WTC11 (cell line): ENCODE data around the gene C3orf18. TPM values are rescaled to one million over a fixed set of nuclear protein-coding genes. Genes with fewer than 3 reads are reported as not detected.

Experiments
- ATAC-seq: fragments of 200-7000 bp; cut with Tn5 transposase; 2 replicates; pipeline ENCODE4 v1.10.0; 2021; ENCODE audit warnings: mild to moderate bottlenecking, moderate library complexity
- CTCF ChIA-PET: fragments of 300-600 bp; sonication (Branson Sonifier 250); formaldehyde crosslinking; loops from one replicate; lab custom pipeline; 2021; ENCODE audit warnings: antibody characterized with exemption; lab: Charles Lee
- POLR2A ChIA-PET: fragments of 350-600 bp; sonication (Branson Sonifier 250); formaldehyde crosslinking; loops from one replicate; lab custom pipeline; 2021; ENCODE audit warnings: antibody characterized with exemption; lab: Charles Lee
- DNase-seq: peaks from one replicate; pipeline ENCODE4 v3.0.0; 2021; ENCODE audit warnings: low spot score
- H3K27ac Mint-ChIP-seq: 2 replicates; pipeline ENCODE4 v1.8.0; 2021; ENCODE audit warnings: mixed read lengths
- H3K27me3 Mint-ChIP-seq: 2 replicates; pipeline ENCODE4 v1.8.0; 2021; ENCODE audit warnings: low read depth, mild to moderate bottlenecking, moderate library complexity, mixed read lengths
- H3K36me3 Mint-ChIP-seq: 2 replicates; pipeline ENCODE4 v1.8.0; 2021; ENCODE audit warnings: mixed read lengths
- H3K4me1 Mint-ChIP-seq: 2 replicates; pipeline ENCODE4 v1.8.0; 2022; ENCODE audit warnings: mixed read lengths
- H3K4me3 Mint-ChIP-seq: 2 replicates; pipeline ENCODE4 v1.8.0; 2021; ENCODE audit warnings: mild to moderate bottlenecking, moderate library complexity, mixed read lengths
- H3K9me3 Mint-ChIP-seq: 2 replicates; pipeline ENCODE4 v1.8.0; 2021; ENCODE audit warnings: mixed read lengths
- ATF1 ChIP-seq: sonication (generic); formaldehyde crosslinking; IDR thresholded peaks from 2 replicates; pipeline ENCODE4 v1.8.1; 2023; ENCODE audit warnings: mild to moderate bottlenecking, moderate library complexity, missing genetic modification reagents
- CREB1 ChIP-seq: sonication (generic); formaldehyde crosslinking; IDR thresholded peaks from 2 replicates; pipeline ENCODE4 v1.8.0; 2023; ENCODE audit warnings: mild to moderate bottlenecking, missing genetic modification reagents
- EMX1 ChIP-seq: fragments of 250-450 bp; sonication (Bioruptor Pico); IDR thresholded peaks from 2 replicates; pipeline ENCODE4 v1.8.0; 2021; ENCODE audit warnings: mild to moderate bottlenecking
- ESRRA ChIP-seq: sonication (generic); formaldehyde crosslinking; IDR thresholded peaks from 2 replicates; pipeline ENCODE4 v1.8.1; 2022; ENCODE audit warnings: mild to moderate bottlenecking, missing genetic modification reagents, borderline replicate concordance
- RELA ChIP-seq: sonication (generic); formaldehyde crosslinking; IDR thresholded peaks from 2 replicates; pipeline ENCODE4 v1.8.1; 2022; ENCODE audit warnings: missing genetic modification reagents, mild to moderate bottlenecking, borderline replicate concordance
- SOX15 ChIP-seq: fragments of 250-450 bp; sonication (Bioruptor Pico); IDR thresholded peaks from 2 replicates; pipeline ENCODE4 v1.9.0; 2021; ENCODE audit warnings: mild to moderate bottlenecking
- ZBTB21 ChIP-seq: sonication (generic); formaldehyde crosslinking; IDR thresholded peaks from 2 replicates; pipeline ENCODE4 v1.8.1; 2023; ENCODE audit warnings: mild to moderate bottlenecking, missing genetic modification reagents, borderline replicate concordance
- total RNA-seq: library from RNA; stranded (reverse); gene quantifications from 3 replicates; pipeline ENCODE4 v1.2.3, GENCODE V29; 2021
- TF ChIP-seq, protein P1 (sequence below): fragments of 250-450 bp; sonication (Bioruptor Pico); IDR thresholded peaks from 2 replicates; pipeline ENCODE4 v1.9.0; 2021; ENCODE audit warnings: mild to moderate bottlenecking, borderline replicate concordance
- TF ChIP-seq, protein P2 (sequence below): sonication (generic); formaldehyde crosslinking; IDR thresholded peaks from 2 replicates; pipeline ENCODE4 v1.8.0; 2022; ENCODE audit warnings: mild to moderate bottlenecking, missing genetic modification reagents
- TF ChIP-seq, protein P3 (sequence below): sonication (generic); formaldehyde crosslinking; IDR thresholded peaks from 2 replicates; pipeline ENCODE4 v1.8.1; 2023; ENCODE audit warnings: mild to moderate bottlenecking, missing genetic modification reagents, borderline replicate concordance
- TF ChIP-seq, protein P4 (sequence below): fragments of 200-600 bp; IDR thresholded peaks from 2 replicates; pipeline ENCODE4 v1.8.0; 2022; ENCODE audit warnings: antibody characterized with exemption
- TF ChIP-seq, protein P5 (sequence below): sonication (generic); formaldehyde crosslinking; conservative IDR thresholded peaks from 2 replicates; pipeline ENCODE4 v1.8.1; 2023; ENCODE audit warnings: mild to moderate bottlenecking, low read depth, missing genetic modification reagents, moderate library complexity
- TF ChIP-seq, protein P6 (sequence below): sonication (generic); formaldehyde crosslinking; IDR thresholded peaks from 2 replicates; pipeline ENCODE4 v1.8.1; 2022; ENCODE audit warnings: low read depth, mild to moderate bottlenecking, moderate library complexity, missing genetic modification reagents, borderline replicate concordance
- TF ChIP-seq, protein P7 (sequence below): sonication (generic); formaldehyde crosslinking; IDR thresholded peaks from 2 replicates; pipeline ENCODE4 v1.8.1; 2023; ENCODE audit warnings: mild to moderate bottlenecking, missing genetic modification reagents, moderate library complexity
- TF ChIP-seq, protein P8 (sequence below): sonication (generic); formaldehyde crosslinking; IDR thresholded peaks from 2 replicates; pipeline ENCODE4 v1.8.0; 2022; ENCODE audit warnings: mild to moderate bottlenecking, missing genetic modification reagents

The C3orf18 gene
- total RNA-seq, 1 experiment from 2014 or later, result 12.1 TPM

DNA sequence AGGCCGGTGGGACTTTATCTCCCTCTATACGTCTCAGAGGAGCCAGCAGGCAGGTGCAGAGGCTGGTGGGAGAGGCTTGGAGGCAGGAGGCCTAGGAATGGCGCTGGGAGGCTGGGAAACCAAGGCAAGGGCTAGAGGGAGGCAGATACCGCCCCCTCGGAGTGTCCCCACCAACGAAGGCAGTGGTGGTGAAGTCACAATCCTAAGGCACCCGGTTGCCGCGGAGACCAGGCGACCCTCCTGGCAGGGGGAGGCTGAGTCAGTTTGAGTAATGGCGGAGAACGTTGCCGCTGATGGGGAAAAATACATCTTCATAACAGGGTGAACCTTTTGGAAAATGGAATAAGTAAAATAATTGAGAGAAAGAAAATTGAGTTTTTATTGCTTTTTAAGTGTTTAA, 34.2 kb downstream of the C3orf18 start:
- DNase-seq (no peak), ATAC-seq (no peak)
- Mint-ChIP-seq H3K27me3 (peaks cover 35% of the 10 kb centered on the region), H3K4me1 (peaks cover 25% of the 10 kb centered on the region), H3K4me3 (no peak overlapping the region), H3K9me3 (no peaks in the 10 kb centered on the region), H3K27ac (no peak overlapping the region), H3K36me3 (no peaks in the 10 kb centered on the region)
- ChIA-PET CTCF (interaction anchor here (1.2 to 1.7 kb wide), 4 partner anchors 10 to 98 kb away, joined by 3 to 11 read pairs (median 4); no protein-coding TSS in a partner anchor), POLR2A (no interaction called here)
- no peak for TF ChIP-seq SOX15 (CRISPR knock-in tag)
- TF ChIP-seq, protein P1, sequence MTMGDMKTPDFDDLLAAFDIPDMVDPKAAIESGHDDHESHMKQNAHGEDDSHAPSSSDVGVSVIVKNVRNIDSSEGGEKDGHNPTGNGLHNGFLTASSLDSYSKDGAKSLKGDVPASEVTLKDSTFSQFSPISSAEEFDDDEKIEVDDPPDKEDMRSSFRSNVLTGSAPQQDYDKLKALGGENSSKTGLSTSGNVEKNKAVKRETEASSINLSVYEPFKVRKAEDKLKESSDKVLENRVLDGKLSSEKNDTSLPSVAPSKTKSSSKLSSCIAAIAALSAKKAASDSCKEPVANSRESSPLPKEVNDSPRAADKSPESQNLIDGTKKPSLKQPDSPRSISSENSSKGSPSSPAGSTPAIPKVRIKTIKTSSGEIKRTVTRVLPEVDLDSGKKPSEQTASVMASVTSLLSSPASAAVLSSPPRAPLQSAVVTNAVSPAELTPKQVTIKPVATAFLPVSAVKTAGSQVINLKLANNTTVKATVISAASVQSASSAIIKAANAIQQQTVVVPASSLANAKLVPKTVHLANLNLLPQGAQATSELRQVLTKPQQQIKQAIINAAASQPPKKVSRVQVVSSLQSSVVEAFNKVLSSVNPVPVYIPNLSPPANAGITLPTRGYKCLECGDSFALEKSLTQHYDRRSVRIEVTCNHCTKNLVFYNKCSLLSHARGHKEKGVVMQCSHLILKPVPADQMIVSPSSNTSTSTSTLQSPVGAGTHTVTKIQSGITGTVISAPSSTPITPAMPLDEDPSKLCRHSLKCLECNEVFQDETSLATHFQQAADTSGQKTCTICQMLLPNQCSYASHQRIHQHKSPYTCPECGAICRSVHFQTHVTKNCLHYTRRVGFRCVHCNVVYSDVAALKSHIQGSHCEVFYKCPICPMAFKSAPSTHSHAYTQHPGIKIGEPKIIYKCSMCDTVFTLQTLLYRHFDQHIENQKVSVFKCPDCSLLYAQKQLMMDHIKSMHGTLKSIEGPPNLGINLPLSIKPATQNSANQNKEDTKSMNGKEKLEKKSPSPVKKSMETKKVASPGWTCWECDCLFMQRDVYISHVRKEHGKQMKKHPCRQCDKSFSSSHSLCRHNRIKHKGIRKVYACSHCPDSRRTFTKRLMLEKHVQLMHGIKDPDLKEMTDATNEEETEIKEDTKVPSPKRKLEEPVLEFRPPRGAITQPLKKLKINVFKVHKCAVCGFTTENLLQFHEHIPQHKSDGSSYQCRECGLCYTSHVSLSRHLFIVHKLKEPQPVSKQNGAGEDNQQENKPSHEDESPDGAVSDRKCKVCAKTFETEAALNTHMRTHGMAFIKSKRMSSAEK (CRISPR knock-in tag), result no peak
- TF ChIP-seq, protein P2, sequence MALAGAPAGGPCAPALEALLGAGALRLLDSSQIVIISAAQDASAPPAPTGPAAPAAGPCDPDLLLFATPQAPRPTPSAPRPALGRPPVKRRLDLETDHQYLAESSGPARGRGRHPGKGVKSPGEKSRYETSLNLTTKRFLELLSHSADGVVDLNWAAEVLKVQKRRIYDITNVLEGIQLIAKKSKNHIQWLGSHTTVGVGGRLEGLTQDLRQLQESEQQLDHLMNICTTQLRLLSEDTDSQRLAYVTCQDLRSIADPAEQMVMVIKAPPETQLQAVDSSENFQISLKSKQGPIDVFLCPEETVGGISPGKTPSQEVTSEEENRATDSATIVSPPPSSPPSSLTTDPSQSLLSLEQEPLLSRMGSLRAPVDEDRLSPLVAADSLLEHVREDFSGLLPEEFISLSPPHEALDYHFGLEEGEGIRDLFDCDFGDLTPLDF (CRISPR knock-in tag), result no peak
- TF ChIP-seq RELA (CRISPR knock-in tag), result no peak
- TF ChIP-seq ZBTB21 (CRISPR knock-in tag), result no peak
- no peak for TF ChIP-seq CREB1 (CRISPR knock-in tag)
- TF ChIP-seq, protein P3, sequence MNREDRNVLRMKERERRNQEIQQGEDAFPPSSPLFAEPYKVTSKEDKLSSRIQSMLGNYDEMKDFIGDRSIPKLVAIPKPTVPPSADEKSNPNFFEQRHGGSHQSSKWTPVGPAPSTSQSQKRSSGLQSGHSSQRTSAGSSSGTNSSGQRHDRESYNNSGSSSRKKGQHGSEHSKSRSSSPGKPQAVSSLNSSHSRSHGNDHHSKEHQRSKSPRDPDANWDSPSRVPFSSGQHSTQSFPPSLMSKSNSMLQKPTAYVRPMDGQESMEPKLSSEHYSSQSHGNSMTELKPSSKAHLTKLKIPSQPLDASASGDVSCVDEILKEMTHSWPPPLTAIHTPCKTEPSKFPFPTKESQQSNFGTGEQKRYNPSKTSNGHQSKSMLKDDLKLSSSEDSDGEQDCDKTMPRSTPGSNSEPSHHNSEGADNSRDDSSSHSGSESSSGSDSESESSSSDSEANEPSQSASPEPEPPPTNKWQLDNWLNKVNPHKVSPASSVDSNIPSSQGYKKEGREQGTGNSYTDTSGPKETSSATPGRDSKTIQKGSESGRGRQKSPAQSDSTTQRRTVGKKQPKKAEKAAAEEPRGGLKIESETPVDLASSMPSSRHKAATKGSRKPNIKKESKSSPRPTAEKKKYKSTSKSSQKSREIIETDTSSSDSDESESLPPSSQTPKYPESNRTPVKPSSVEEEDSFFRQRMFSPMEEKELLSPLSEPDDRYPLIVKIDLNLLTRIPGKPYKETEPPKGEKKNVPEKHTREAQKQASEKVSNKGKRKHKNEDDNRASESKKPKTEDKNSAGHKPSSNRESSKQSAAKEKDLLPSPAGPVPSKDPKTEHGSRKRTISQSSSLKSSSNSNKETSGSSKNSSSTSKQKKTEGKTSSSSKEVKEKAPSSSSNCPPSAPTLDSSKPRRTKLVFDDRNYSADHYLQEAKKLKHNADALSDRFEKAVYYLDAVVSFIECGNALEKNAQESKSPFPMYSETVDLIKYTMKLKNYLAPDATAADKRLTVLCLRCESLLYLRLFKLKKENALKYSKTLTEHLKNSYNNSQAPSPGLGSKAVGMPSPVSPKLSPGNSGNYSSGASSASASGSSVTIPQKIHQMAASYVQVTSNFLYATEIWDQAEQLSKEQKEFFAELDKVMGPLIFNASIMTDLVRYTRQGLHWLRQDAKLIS, result no peak
- TF ChIP-seq EMX1 (CRISPR knock-in tag), result no peak
- TF ChIP-seq, protein P4, sequence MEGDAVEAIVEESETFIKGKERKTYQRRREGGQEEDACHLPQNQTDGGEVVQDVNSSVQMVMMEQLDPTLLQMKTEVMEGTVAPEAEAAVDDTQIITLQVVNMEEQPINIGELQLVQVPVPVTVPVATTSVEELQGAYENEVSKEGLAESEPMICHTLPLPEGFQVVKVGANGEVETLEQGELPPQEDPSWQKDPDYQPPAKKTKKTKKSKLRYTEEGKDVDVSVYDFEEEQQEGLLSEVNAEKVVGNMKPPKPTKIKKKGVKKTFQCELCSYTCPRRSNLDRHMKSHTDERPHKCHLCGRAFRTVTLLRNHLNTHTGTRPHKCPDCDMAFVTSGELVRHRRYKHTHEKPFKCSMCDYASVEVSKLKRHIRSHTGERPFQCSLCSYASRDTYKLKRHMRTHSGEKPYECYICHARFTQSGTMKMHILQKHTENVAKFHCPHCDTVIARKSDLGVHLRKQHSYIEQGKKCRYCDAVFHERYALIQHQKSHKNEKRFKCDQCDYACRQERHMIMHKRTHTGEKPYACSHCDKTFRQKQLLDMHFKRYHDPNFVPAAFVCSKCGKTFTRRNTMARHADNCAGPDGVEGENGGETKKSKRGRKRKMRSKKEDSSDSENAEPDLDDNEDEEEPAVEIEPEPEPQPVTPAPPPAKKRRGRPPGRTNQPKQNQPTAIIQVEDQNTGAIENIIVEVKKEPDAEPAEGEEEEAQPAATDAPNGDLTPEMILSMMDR, result no peak
- TF ChIP-seq, protein P5, sequence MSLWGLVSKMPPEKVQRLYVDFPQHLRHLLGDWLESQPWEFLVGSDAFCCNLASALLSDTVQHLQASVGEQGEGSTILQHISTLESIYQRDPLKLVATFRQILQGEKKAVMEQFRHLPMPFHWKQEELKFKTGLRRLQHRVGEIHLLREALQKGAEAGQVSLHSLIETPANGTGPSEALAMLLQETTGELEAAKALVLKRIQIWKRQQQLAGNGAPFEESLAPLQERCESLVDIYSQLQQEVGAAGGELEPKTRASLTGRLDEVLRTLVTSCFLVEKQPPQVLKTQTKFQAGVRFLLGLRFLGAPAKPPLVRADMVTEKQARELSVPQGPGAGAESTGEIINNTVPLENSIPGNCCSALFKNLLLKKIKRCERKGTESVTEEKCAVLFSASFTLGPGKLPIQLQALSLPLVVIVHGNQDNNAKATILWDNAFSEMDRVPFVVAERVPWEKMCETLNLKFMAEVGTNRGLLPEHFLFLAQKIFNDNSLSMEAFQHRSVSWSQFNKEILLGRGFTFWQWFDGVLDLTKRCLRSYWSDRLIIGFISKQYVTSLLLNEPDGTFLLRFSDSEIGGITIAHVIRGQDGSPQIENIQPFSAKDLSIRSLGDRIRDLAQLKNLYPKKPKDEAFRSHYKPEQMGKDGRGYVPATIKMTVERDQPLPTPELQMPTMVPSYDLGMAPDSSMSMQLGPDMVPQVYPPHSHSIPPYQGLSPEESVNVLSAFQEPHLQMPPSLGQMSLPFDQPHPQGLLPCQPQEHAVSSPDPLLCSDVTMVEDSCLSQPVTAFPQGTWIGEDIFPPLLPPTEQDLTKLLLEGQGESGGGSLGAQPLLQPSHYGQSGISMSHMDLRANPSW (CRISPR knock-in tag), result no peak
- no peak for TF ChIP-seq ESRRA (CRISPR knock-in tag)
- TF ChIP-seq ATF1, result no peak
- TF ChIP-seq, protein P6, sequence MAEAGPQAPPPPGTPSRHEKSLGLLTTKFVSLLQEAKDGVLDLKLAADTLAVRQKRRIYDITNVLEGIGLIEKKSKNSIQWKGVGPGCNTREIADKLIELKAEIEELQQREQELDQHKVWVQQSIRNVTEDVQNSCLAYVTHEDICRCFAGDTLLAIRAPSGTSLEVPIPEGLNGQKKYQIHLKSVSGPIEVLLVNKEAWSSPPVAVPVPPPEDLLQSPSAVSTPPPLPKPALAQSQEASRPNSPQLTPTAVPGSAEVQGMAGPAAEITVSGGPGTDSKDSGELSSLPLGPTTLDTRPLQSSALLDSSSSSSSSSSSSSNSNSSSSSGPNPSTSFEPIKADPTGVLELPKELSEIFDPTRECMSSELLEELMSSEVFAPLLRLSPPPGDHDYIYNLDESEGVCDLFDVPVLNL (CRISPR knock-in tag), result no peak
- TF ChIP-seq, protein P7, sequence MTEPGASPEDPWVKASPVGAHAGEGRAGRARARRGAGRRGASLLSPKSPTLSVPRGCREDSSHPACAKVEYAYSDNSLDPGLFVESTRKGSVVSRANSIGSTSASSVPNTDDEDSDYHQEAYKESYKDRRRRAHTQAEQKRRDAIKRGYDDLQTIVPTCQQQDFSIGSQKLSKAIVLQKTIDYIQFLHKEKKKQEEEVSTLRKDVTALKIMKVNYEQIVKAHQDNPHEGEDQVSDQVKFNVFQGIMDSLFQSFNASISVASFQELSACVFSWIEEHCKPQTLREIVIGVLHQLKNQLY (CRISPR knock-in tag), result no peak
- TF ChIP-seq, protein P8, sequence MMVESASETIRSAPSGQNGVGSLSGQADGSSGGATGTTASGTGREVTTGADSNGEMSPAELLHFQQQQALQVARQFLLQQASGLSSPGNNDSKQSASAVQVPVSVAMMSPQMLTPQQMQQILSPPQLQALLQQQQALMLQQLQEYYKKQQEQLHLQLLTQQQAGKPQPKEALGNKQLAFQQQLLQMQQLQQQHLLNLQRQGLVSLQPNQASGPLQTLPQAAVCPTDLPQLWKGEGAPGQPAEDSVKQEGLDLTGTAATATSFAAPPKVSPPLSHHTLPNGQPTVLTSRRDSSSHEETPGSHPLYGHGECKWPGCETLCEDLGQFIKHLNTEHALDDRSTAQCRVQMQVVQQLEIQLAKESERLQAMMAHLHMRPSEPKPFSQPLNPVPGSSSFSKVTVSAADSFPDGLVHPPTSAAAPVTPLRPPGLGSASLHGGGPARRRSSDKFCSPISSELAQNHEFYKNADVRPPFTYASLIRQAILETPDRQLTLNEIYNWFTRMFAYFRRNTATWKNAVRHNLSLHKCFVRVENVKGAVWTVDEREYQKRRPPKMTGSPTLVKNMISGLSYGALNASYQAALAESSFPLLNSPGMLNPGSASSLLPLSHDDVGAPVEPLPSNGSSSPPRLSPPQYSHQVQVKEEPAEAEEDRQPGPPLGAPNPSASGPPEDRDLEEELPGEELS (CRISPR knock-in tag), result no peak
